GM12874 (cell line): ENCODE measurements around the gene ZFHX2.

Experiments
- TF ChIP-seq, protein P1 (sequence below): IDR thresholded peaks from 2 replicates; pipeline ENCODE4 v1.5.1; 2011; ENCODE audit warnings: low read depth, mild to moderate bottlenecking, control low read depth, low read length, moderate library complexity; ENCODE audit not compliant: insufficient read depth

The ZFHX2 gene

DNA sequence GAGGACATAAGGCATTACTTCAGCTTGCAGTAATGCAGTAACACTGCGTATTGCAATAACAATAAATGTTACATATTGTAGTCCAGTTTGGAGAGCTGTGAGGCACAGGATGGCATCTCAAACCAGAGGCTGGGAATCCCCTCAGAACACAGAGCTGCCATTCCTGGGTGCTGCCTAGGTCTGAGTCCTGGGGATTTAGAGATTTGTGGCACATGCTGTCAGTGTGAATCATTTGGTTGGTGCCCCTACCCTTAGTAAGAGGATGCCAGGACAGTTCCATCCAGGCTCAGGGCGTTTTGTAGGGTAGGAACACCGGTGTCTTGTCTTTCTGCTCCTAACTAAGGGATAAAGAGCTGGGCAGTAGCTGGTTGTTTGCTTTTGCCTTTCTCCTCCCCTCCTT, 22.5 kb downstream of the ZFHX2 start:
- TF ChIP-seq, protein P1, sequence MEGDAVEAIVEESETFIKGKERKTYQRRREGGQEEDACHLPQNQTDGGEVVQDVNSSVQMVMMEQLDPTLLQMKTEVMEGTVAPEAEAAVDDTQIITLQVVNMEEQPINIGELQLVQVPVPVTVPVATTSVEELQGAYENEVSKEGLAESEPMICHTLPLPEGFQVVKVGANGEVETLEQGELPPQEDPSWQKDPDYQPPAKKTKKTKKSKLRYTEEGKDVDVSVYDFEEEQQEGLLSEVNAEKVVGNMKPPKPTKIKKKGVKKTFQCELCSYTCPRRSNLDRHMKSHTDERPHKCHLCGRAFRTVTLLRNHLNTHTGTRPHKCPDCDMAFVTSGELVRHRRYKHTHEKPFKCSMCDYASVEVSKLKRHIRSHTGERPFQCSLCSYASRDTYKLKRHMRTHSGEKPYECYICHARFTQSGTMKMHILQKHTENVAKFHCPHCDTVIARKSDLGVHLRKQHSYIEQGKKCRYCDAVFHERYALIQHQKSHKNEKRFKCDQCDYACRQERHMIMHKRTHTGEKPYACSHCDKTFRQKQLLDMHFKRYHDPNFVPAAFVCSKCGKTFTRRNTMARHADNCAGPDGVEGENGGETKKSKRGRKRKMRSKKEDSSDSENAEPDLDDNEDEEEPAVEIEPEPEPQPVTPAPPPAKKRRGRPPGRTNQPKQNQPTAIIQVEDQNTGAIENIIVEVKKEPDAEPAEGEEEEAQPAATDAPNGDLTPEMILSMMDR: no peak

DNA sequence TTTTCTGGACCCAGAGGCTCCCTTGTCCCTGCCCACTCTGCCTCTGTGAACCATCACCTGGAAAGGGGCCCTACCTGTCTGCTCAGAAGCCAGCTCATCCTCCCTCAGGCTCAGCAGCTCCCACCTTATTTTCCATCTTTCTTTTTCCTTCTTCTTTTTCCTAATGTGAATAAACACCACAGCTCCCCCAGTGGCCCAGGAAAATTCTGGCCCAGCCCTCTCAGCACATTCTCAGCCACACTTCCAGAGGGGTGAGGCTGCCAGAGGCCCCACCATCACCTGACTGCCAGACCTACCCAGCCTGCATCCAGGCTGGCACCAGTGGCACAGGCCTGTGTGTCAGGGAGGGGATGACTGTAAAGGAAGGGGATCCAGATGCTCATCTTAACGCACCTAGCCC, 23.0 kb downstream of the ZFHX2 start:
- TF ChIP-seq, protein P1: no peak

DNA sequence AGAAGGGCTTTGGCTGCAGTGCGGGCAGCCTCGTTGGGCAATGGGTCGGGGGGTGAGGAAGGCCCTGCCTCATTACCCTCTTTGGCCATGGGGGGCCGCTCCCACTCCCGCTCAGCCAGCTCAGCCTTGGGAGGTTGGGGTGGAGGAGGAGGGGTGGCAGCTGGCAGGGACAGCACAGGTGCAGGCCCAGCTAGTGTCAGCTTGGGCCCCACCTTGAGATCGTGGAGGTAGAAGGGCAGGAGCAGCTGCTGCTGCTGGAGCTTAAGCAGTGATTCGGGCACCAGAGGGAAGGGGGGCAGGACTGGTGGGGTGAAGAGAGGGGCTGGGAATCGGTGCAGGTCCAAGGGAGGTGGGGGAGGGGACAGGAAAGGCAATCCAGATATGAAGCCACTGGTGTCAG, 26.0 kb downstream of the ZFHX2 start:
- TF ChIP-seq, protein P1: no peak

DNA sequence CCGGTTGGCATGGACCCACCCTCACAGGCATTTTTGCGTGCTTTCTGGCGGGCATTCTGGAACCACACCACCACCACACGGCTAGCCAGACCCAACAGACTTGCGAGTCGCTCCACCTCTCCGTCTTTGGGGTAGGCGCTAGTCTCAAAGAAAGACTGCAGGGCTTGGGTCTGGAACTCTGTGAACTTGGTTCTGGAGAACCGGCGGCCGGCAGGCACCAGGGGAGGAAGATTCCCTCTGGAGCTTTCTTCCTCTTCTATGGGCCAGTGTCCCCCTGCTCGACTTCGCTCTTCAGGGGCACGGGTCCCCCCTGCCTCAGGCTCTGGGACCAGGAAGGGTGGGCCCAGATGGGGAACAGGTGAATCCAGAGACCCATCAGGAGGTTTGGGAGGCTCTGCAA, 26.6 kb downstream of the ZFHX2 start:
- TF ChIP-seq, protein P1: no peak

DNA sequence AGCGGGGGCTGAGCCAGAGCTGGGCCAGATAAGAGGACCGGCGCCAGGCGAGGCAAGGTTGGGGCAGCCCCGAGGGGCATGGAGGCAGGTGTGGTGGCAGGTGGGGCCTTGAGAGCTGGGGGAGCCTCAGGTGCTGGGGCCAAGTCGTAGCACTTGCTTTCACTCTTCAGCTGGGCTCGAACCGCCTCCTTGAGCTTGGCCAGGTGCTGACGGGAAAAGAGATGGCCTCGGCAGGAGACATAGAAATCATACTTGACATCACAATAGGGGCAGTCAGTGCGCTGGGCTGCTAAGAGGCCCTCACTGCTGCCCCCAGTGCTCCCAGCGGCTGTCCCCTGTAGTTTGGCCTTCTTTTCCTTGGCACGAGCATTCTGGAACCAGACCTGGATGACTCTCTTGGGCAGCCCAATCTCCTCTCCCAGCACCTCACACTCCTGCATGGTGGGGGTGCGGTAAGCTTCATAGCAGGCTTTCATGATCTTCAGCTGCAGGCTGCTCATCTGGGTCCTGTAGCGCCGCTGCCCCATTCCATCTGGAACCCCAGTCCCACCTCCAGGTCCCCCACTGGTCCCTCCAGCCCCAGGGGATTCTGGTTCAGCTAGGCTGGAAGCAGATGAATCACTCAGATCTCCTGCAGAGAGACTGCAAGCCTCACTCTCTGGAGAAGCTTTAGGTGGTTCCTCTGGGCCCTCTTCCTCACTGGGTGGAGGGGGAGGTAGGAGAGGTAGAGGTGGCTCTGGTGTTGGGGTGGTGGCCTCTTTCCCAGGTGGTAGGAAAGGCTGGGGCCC, 28.1 kb downstream of the ZFHX2 start:
- TF ChIP-seq, protein P1: no peak

DNA sequence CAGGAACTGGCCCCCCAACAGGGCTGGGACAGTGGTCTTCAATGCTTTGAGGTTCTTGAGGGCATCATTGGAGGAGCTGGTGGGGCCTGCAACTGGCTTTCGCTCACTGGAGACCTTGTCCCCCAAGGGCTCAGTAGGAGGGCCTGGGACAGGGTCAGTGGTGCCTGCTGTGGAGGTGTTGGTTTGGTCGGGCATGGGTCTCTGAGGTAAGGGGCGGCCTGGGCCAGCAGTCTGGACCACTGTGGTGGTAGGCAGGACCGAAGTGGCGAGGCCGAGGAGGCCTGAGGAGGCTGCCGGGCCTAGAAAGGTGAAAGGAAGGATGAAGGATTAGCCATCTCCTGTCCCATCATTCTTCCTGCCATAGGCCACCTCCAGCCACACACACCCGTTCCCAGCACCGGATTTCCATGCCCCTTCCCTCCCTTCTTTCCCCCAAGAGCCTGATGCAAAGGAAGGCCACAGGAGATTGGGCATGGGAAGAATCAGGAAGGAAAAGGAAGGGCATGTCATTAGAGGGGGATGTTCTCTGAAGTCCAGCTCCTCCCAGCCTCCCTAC, 28.8 kb downstream of the ZFHX2 start:
- TF ChIP-seq, protein P1: no peak

DNA sequence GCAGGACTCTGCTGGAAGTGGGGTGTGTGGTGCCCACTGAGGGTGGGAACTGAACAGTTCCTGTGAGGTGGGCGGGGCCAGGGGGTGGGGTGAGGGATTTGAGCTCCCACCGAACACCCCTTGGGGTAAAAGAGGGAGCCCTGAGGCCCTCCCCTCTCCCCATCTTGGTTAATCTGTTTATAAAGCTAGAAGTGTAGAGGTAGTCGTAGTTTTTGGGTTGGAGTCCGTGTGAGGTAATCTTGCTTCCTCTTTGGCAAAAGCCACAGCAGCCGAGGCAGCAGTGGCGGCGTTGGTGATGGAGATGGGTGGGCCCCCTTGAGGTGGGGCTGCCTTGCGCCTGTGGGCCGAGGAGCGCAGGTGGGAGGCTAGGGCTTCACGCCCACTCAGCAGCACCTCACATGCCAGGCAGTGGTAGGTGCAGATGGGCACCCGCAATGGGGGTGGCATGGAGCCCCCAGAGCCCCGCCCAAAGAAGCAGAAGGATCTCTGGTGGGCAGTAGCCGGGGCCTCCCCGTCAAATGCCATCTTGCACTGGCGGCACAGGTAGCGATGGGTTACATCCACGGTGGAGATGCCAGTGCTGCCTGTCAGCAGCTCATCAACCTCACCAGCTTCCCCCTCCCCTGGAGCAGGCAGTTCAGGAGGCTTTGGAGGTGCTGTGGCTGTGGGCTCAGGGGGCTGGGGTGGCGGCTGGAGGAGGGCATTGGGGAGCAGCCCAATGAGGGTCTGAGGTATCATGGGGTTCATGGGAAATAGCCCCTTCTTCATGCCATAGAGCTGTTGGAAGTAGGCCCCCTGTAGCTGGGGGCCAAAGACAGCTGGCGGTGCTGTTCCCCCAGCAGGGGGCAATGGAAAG, 29.6 kb downstream of the ZFHX2 start:
- TF ChIP-seq, protein P1: no peak
